Amniotic stem cell (primary cell): ENCODE data around the gene RNU1-3.
"Not testable (repeated sequence)": the region's sequence is repeated elsewhere in the genome, so short reads cannot be mapped to it uniquely, and the experiment has no call there.

ENCODE experiments used
- DNase-seq: peaks from one replicate; lab custom pipeline; 2025; lab: John Stamatoyannopoulos, UW

RNU1-3 gene

DNA sequence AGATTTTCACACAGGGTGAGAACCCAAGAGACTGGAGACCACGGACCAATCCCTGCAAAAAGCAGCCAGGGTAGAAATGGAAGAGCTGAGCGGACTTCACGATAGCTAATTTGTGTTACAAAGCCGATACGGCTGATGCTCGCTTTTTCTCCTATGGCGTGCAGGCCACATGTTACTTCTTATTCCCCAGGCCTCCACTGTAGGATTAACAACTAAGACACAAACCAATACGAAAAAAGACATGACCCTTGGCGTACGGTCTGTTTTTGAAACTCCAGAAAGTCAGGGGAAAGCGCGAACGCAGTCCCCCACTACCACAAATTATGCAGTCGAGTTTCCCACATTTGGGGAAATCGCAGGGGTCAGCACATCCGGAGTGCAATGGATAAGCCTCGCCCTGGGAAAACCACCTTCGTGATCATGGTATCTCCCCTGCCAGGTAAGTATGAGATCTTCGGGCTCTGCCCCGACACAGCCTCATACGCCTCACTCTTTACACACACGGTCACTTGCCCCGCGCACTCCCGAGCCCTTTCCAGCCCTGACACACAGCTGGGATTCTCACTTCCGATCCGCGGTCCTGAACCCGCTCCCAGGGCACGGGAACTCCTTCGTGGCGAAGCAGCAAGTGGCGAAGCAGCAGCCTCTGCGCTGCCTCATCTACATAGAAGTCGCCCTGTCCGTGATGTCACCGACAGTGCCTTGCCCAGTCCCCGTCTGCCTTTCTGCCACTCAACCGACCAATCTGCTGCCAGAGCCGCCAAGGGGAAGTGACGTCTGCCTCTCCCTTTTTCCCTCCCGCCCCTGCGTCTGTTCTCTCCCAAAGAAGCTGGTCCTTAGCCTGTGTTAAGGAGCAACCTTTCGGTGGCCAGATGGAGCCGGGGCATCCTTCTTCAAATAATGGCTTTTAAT, at the start of gene RNU1-3:
TSS of gene RNU1-3 (minus strand) at position 447 of the 912 bp plus-strand sequence.
- not testable (repeated sequence) for DNase-seq

GRCh38 chr1:16713480-16713879, 46.7 kb upstream of the RNU1-3 start:
- not testable (repeated sequence) for DNase-seq

GRCh38 chr1:16712984-16713383, 46.2 kb upstream of the RNU1-3 start:
- not testable (repeated sequence) for DNase-seq

GRCh38 chr1:16712582-16712981, 45.8 kb upstream of the RNU1-3 start:
- not testable (repeated sequence) for DNase-seq

- not testable (repeated sequence) for DNase-seq
Measured at GRCh38 chr1:16712131-16712530, 45.4 kb upstream of the RNU1-3 start.

GRCh38 chr1:16710618-16711017, 43.9 kb upstream of the RNU1-3 start:
- not testable (repeated sequence) for DNase-seq

GRCh38 chr1:16709659-16710087, 42.9 kb upstream of the RNU1-3 start:
- DNase-seq, result not testable (repeated sequence)

DNA sequence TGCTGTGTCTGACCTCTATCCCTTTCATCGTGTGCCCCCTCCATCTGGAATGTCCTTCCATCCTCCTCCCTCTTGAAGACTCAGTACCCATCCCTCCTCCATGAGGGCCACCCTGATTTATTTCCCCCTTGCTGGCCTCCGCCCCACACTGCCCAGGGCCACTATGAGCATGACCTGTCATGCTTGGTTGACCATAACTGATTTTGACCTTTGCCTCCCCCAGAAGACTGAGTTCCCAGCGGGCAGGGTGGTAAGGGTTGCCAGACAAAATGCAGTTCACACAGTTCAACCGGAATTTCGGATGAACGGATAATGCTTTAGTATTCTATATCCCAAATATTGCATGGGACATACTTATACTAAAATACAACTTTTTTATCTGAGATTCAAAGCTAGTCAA, 42.0 kb upstream of the RNU1-3 start:
- DNase-seq, result not testable (repeated sequence)

- not testable (repeated sequence) for DNase-seq
Measured at GRCh38 chr1:16707130-16708093, 40.7 kb upstream of the RNU1-3 start.

DNA sequence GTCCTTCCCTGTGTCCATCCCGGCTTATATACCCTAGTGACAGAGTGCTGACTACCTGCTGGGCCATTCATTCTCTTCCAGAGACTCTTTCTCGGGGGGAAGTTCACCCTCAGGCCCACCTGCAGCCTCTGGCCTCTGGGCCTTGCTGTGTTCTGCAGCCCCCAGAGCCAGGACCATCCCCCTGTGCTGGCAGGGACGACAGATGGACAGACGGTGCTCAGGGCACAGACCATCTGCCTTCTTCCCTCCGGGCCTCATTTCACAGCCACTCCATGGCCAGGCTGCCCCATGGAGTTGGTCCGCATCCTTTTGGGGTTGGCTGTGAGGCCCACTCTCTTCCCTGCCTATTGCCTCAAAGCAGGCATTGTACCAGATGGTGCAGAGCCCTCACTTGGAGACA, 39.6 kb upstream of the RNU1-3 start:
- not testable (repeated sequence) for DNase-seq

- not testable (repeated sequence) for DNase-seq
Measured at GRCh38 chr1:16704502-16705100, 37.9 kb upstream of the RNU1-3 start.

DNA sequence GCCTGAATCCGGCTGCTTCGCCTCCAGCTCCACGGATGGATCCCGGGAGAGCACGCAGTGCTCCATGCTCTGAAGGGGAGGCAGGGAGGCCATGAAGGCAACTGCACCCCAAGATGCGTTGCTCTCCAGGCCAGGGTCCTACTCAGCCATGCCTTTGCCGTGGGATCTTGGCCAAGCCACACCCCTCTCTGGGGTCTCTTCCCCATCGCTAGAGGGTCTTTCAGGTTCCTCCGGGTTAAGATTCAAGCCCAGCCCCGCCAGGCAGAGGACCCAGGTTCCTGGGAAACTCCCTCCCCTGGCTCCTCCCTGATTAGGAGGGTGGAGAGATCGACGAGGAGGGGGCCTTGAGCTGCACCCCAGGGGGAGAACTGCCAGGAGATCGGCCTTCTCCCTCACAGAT, 37.3 kb upstream of the RNU1-3 start:
- DNase-seq, result not testable (repeated sequence)

- not testable (repeated sequence) for DNase-seq
Measured at GRCh38 chr1:16703602-16704001, 36.9 kb upstream of the RNU1-3 start.

DNA sequence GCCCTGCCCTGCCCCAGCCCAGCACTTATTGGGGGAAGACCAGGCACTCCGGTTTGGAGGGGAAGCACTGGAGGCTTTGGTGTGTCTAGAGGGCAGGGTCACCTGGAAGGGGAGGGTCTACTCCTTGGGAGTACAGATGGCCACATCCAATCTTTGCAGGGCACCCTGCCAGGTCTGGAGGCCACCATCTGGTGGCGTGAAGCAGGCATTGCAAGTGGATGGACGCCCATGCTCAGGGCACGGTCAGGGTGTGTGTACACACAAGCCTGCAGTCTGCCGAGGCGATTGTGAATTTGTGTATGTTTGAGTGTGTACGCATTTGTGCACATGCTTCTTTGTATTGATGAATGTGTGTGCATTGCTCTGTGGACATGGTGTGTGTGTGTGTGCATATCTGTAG, 36.4 kb upstream of the RNU1-3 start:
- not testable (repeated sequence) for DNase-seq

- DNase-seq, result not testable (repeated sequence)
Measured at GRCh38 chr1:16702280-16702679, 35.5 kb upstream of the RNU1-3 start.

DNA sequence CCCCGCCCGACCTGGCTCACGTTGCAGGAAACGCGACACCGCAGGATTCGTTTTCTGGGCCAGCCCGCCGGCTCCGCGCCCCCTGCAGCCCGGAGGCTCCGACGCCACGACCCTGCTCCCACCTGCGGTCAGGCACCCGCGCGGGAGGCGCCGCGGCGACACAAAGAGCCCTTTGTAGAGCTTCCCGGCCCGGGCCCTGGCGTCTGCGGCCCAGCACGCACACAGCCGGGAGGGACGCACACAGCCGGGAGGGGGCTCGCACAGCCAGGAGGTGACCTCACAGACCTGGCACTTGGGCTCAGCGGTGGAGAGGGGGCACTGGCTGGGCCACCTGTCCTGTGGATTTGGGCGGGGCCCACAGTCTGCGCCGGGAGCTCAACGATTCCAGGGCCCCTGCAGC, 34.4 kb upstream of the RNU1-3 start:
- DNase-seq, result not testable (repeated sequence)

- not testable (repeated sequence) for DNase-seq
Measured at GRCh38 chr1:16700138-16700895, 33.6 kb upstream of the RNU1-3 start.

- not testable (repeated sequence) for DNase-seq
Measured at GRCh38 chr1:16699440-16699839, 32.7 kb upstream of the RNU1-3 start.

DNA sequence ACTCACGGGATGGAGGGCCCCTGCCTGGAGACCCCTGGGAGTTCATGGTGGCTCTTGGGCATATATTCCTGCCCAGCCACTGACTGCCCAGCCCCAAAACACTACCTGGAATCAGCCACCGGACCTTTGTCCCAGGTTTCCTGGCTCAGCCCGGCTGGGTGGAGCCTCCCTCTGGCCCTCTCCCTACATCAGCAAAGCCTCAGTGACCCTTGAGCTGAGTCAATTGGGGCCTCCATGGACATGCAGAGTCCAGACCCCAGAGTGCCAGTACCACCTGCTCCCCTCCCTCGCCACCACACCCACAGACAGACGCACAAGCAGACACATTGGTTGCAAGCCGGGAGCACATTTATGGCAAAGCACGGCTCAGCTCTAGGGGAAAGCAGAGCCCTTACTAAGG, 30.4 kb upstream of the RNU1-3 start:
- not testable (repeated sequence) for DNase-seq

DNA sequence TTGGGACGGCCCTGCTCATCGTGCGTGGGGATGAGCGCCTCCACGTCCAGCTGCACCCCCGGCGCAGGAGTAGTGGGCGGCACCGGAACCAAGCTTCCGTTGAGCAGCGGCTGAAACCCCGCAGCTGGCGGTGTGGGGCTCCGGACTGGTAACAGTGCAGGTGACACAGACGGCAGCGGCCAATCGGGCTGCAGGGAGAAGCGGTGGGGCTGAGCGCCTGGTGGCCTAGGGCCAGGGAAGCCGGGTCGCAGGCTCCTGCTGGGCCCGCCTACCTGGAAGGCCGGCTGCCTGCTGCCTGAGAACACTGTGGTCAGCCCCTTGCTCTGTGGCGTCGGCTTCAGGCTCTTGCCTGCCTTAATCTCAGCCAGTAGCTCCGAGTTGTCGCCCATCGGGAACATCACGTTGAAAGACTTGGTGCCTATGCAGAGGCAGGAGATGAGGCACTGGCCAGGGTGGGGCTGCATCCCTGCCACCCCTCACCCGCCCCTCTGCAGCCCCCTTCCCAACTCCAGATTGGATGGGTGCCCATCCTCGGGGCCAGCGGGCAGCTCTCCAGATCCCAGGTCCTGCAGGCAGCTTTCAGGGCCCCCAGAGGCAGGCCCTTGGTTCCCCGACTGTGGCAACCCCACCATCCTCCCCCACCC, 29.9 kb upstream of the RNU1-3 start:
- not testable (repeated sequence) for DNase-seq

- DNase-seq, result not testable (repeated sequence)
Measured at GRCh38 chr1:16694308-16694702, 27.6 kb upstream of the RNU1-3 start.
